ENCODE measurements around the gene CPNE4. TPM values are rescaled to one million over a fixed set of nuclear protein-coding genes. Genes with fewer than 3 reads are reported as not detected.

Gene CPNE4
- total and polyA plus RNA-seq, 9 of the 15 experiments (the other 6 are each of a cell fraction or from before 2014, with no cell fraction given): not detected

- TF ChIP-seq, protein P1, sequence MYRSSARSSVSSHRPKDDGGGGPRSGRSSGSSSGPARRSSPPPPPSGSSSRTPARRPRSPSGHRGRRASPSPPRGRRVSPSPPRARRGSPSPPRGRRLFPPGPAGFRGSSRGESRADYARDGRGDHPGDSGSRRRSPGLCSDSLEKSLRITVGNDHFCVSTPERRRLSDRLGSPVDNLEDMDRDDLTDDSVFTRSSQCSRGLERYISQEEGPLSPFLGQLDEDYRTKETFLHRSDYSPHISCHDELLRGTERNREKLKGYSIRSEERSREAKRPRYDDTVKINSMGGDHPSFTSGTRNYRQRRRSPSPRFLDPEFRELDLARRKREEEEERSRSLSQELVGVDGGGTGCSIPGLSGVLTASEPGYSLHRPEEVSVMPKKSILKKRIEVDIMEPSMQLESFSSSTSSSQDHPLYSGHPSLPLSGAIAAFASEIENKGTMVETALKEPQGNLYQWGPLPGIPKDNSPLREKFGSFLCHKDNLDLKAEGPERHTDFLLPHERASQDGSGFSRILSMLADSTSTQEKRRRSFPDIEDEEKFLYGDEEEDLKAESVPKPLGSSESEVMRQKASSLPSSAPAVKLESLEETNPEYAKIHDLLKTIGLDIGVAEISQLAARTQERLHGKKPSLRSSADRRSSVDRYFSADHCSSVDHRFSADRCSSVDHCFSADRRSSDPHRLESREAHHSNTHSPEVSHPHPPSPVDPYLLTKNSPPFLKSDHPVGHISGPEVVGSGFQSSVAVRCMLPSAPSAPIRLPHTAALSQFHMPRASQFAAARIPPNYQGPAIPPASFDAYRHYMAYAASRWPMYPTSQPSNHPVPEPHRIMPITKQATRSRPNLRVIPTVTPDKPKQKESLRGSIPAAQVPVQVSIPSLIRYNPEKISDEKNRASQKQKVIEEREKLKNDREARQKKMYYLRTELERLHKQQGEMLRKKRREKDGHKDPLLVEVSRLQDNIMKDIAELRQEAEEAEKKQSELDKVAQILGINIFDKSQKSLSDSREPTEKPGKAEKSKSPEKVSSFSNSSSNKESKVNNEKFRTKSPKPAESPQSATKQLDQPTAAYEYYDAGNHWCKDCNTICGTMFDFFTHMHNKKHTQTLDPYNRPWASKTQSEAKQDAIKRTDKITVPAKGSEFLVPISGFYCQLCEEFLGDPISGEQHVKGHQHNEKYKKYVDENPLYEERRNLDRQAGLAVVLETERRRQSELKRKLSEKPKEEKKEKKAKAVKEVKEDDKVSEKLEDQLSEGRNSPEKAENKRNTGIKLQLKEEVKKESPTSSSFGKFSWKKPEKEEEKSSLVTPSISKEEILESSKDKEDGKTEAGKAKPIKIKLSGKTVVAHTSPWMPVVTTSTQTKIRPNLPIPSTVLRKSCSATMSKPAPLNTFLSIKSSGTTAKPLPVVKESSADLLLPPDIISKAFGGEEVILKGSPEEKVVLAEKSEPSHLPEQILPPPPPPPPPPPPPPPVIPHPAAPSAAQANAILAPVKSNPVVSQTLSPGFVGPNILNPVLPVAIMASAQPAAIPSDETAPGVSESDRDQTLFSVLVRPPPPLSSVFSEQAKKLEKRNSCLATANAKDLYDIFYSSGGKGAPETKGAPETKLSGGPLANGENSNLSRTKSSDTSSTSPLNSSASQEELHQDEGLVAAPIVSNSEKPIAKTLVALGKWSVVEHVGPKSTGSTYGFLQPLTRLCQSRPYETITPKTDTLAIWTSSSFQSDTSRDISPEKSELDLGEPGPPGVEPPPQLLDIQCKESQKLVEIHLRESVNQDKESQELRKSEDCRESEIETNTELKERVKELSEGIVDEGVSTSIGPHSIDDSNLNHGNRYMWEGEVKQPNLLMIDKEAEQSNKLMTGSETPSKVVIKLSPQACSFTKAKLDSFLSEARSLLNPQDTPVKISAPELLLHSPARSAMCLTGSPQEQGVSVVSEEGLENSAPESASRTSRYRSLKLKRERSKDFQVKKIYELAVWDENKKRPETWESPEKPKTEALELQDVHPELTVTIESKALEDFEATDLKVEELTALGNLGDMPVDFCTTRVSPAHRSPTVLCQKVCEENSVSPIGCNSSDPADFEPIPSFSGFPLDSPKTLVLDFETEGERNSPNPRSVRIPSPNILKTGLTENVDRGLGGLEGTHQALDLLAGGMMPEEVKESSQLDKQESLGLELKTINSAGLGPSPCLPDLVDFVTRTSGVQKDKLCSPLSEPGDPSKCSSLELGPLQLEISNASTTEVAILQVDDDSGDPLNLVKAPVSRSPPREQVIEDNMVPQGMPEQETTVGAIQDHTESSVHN (IDR thresholded peaks at IDR 0.05; ENCODE audit: borderline replicate concordance in 1 of 2, low read depth in 1 of 2): no peak
- TF ChIP-seq, protein P2, sequence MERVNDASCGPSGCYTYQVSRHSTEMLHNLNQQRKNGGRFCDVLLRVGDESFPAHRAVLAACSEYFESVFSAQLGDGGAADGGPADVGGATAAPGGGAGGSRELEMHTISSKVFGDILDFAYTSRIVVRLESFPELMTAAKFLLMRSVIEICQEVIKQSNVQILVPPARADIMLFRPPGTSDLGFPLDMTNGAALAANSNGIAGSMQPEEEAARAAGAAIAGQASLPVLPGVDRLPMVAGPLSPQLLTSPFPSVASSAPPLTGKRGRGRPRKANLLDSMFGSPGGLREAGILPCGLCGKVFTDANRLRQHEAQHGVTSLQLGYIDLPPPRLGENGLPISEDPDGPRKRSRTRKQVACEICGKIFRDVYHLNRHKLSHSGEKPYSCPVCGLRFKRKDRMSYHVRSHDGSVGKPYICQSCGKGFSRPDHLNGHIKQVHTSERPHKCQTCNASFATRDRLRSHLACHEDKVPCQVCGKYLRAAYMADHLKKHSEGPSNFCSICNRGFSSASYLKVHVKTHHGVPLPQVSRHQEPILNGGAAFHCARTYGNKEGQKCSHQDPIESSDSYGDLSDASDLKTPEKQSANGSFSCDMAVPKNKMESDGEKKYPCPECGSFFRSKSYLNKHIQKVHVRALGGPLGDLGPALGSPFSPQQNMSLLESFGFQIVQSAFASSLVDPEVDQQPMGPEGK (CRISPR knock-in tag; IDR thresholded peaks at IDR 0.05; ENCODE audit: borderline replicate concordance): no peak
- no peak for TF ChIP-seq ZNF121 (CRISPR knock-in tag; conservative IDR thresholded peaks at IDR 0.05)
- TF ChIP-seq, protein P3, sequence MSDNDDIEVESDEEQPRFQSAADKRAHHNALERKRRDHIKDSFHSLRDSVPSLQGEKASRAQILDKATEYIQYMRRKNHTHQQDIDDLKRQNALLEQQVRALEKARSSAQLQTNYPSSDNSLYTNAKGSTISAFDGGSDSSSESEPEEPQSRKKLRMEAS (CRISPR knock-in tag; IDR thresholded peaks at IDR 0.05): no peak
- no peak for TF ChIP-seq RAD51 (IDR thresholded peaks at IDR 0.05; ENCODE audit: borderline replicate concordance, low read depth)
- TF ChIP-seq HNRNPUL1 (IDR thresholded peaks at IDR 0.05; ENCODE audit: low read length): no peak
- no peak for TF ChIP-seq CGGBP1 (CRISPR knock-in tag; IDR thresholded peaks at IDR 0.05)
- TF ChIP-seq, protein P4, sequence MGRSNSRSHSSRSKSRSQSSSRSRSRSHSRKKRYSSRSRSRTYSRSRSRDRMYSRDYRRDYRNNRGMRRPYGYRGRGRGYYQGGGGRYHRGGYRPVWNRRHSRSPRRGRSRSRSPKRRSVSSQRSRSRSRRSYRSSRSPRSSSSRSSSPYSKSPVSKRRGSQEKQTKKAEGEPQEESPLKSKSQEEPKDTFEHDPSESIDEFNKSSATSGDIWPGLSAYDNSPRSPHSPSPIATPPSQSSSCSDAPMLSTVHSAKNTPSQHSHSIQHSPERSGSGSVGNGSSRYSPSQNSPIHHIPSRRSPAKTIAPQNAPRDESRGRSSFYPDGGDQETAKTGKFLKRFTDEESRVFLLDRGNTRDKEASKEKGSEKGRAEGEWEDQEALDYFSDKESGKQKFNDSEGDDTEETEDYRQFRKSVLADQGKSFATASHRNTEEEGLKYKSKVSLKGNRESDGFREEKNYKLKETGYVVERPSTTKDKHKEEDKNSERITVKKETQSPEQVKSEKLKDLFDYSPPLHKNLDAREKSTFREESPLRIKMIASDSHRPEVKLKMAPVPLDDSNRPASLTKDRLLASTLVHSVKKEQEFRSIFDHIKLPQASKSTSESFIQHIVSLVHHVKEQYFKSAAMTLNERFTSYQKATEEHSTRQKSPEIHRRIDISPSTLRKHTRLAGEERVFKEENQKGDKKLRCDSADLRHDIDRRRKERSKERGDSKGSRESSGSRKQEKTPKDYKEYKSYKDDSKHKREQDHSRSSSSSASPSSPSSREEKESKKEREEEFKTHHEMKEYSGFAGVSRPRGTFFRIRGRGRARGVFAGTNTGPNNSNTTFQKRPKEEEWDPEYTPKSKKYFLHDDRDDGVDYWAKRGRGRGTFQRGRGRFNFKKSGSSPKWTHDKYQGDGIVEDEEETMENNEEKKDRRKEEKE (IDR thresholded peaks at IDR 0.05; ENCODE audit: borderline replicate concordance in 1 of 2, control insufficient read depth in 1 of 2, low read depth in 2 of 2, low read length in 1 of 2): no peak
- TF ChIP-seq ZNF143 (CRISPR knock-in tag; IDR thresholded peaks at IDR 0.05): no peak
These were observed 62.3 kb downstream of the CPNE4 start (continued) for GRCh38 chr3:131972550-131972949.

Data from K562 (cell line).